HepG2 (cell line): ENCODE results near the gene TEX55. TPM values are rescaled to one million over a fixed set of nuclear protein-coding genes. Genes with fewer than 3 reads are reported as not detected.

ENCODE experiments used
- ATAC-seq: fragments of 200-7000 bp; cut with Tn5 transposase; 3 replicates; pipeline ENCODE4 v1.9.1; 2020; ENCODE audit warnings: mild to moderate bottlenecking, moderate library complexity
- BruUV-seq: library from RNA; stranded (reverse); fragments of 400-500 nt; replicated peaks from 2 replicates; lab custom pipeline; 2021; lab: Mats Ljungman, UMichigan
- CTCF ChIA-PET: fragments of 300-600 bp; formaldehyde crosslinking; extraction: SDS; loops from one replicate; lab custom pipeline; 2021; ENCODE audit warnings: low total read pairs, inconsistent platforms, low intra/inter-chr PET ratio; lab: Yijun Ruan, JAX
- POLR2A ChIA-PET: fragments of 350-600 bp; sonication (Branson Sonifier 250); formaldehyde crosslinking; loops from one replicate; lab custom pipeline; 2020; ENCODE audit warnings: antibody characterized with exemption, inconsistent platforms; lab: Yijun Ruan, JAX
- DNase-seq: peaks from one replicate; pipeline ENCODE4 v3.0.0-alpha.2; 2015; ENCODE audit warnings: low spot score
- FAIRE-seq: peaks from 3 replicates; lab custom pipeline; 2011; peaks lifted over from hg19 to GRCh38; lab: Jason Lieb, UNC
- H2AFZ ChIP-seq: one replicate; pipeline ENCODE4 v1.6.1; 2011; ENCODE audit warnings: low read length, inconsistent platforms
- H3K27ac ChIP-seq: fragments of 300-600 bp; 3 replicates; pipeline ENCODE4 v1.8.0; 2011; ENCODE audit warnings: mixed run types, mild to moderate bottlenecking, mixed read lengths, low read length, inconsistent platforms; ENCODE audit not compliant: insufficient read depth; ENCODE audit errors: extremely low read length
- H3K27me3 ChIP-seq, 2 experiments: fragments of 200-600 bp in 1 of 2; 2 replicates in 1 of 2; 3 replicates in 1 of 2; pipeline versions ENCODE4 v1.6.0 to v1.8.0; 2011; ENCODE audit warnings: low read length in 2 of 2, mild to moderate bottlenecking in 2 of 2, moderate library complexity in 2 of 2, inconsistent platforms in 1 of 2; ENCODE audit not compliant: insufficient read depth in 2 of 2, control insufficient read depth in 1 of 2
- H3K36me3 ChIP-seq, 2 experiments: fragments of 200-600 bp in 1 of 2; replicated peaks in 1 of 2; 2 replicates in 1 of 2; 3 replicates in 1 of 2; pipeline versions ENCODE4 v1.5.1 to v1.8.0; 2011; ENCODE audit warnings: low read length in 2 of 2, inconsistent platforms in 1 of 2; ENCODE audit not compliant: insufficient read depth in 2 of 2, control insufficient read depth in 1 of 2
- H3K4me1 ChIP-seq: 2 replicates; pipeline ENCODE4 v1.5.1; 2012; ENCODE audit warnings: low read length, inconsistent platforms; ENCODE audit not compliant: insufficient read depth
- H3K4me2 ChIP-seq: 2 replicates; pipeline ENCODE4 v1.6.0; 2011; ENCODE audit warnings: low read depth, low read length, inconsistent platforms
- H3K4me3 ChIP-seq, 3 experiments: fragments of 200-600 bp in 1 of 3; sonication (generic), shearing (Covaris generic) in 1 of 3; replicated peaks in 1 of 3; 2 replicates each; pipeline ENCODE4 v1.5.1; 2011 to 2016; ENCODE audit warnings: low read length in 3 of 3, inconsistent platforms in 2 of 3, low read depth in 2 of 3, mild to moderate bottlenecking in 2 of 3, control low read depth in 1 of 3, mixed read lengths in 1 of 3; ENCODE audit not compliant: insufficient read depth in 1 of 3
- H3K79me2 ChIP-seq: one replicate; pipeline ENCODE4 v1.6.1; 2011; ENCODE audit warnings: low read length, inconsistent platforms; ENCODE audit not compliant: insufficient read depth
- H3K9ac ChIP-seq: 2 replicates; pipeline ENCODE4 v1.6.0; 2011; ENCODE audit warnings: mild to moderate bottlenecking, low read depth, low read length, inconsistent platforms; ENCODE audit not compliant: insufficient read depth
- H3K9me3 ChIP-seq: 2 replicates; pipeline ENCODE4 v1.5.1; 2012; ENCODE audit warnings: mild to moderate bottlenecking, low read length
- H4K20me1 ChIP-seq: 2 replicates; pipeline ENCODE4 v1.6.0; 2011; ENCODE audit warnings: inconsistent platforms, mild to moderate bottlenecking, low read length, moderate library complexity; ENCODE audit not compliant: insufficient read depth
- AKNA ChIP-seq: sonication (generic); formaldehyde crosslinking; IDR thresholded peaks from 2 replicates; pipeline ENCODE4 v1.4.0; 2020; ENCODE audit warnings: missing genetic modification reagents, borderline replicate concordance
- KAT8 ChIP-seq: IDR thresholded peaks from 2 replicates; pipeline ENCODE4 v1.6.1; 2016; ENCODE audit warnings: missing genetic modification reagents, missing compliant biosample characterization
- MIER3 ChIP-seq: IDR thresholded peaks from 2 replicates; pipeline ENCODE4 v1.6.1; 2016; ENCODE audit warnings: missing compliant biosample characterization, borderline replicate concordance
- NKX3-1 ChIP-seq: sonication (generic); formaldehyde crosslinking; IDR thresholded peaks from 2 replicates; pipeline ENCODE4 v1.5.0; 2020; ENCODE audit warnings: missing genetic modification reagents
- TBL1XR1 ChIP-seq: fragments of 150-350 bp; IDR thresholded peaks from 2 replicates; pipeline ENCODE4 v1.6.1; 2014; ENCODE audit warnings: borderline replicate concordance, low read length; ENCODE audit not compliant: partially characterized antibody
- ZFP36L1 ChIP-seq: sonication (generic); formaldehyde crosslinking; IDR thresholded peaks from 2 replicates; pipeline ENCODE4 v1.8.0; 2022; ENCODE audit warnings: mild to moderate bottlenecking, missing genetic modification reagents, moderate library complexity
- ZNF138 ChIP-seq: sonication (generic); formaldehyde crosslinking; IDR thresholded peaks from 2 replicates; pipeline ENCODE4 v1.5.0; 2020; ENCODE audit warnings: mild to moderate bottlenecking, low read depth, missing genetic modification reagents
- ZNF274 ChIP-seq: sonication (generic); formaldehyde crosslinking; IDR thresholded peaks from 2 replicates; pipeline ENCODE4 v1.5.1; 2020; ENCODE audit warnings: mild to moderate bottlenecking, missing genetic modification reagents
- ZNF446 ChIP-seq: sonication (generic); formaldehyde crosslinking; IDR thresholded peaks from 2 replicates; pipeline ENCODE4 v1.5.0; 2020; ENCODE audit warnings: mild to moderate bottlenecking, missing genetic modification reagents
- ZNF562 ChIP-seq: sonication (generic); formaldehyde crosslinking; IDR thresholded peaks from 2 replicates; pipeline ENCODE4 v1.8.0; 2022; ENCODE audit warnings: missing genetic modification reagents, borderline replicate concordance
- ZNF672 ChIP-seq: sonication (generic); formaldehyde crosslinking; IDR thresholded peaks from 2 replicates; pipeline ENCODE4 v1.8.1; 2022; ENCODE audit warnings: missing genetic modification reagents
- ZNF746 ChIP-seq: sonication (generic); formaldehyde crosslinking; IDR thresholded peaks from 2 replicates; pipeline ENCODE4 v1.8.0; 2022; ENCODE audit warnings: mild to moderate bottlenecking, missing genetic modification reagents
- ZNF788 ChIP-seq: sonication (generic); formaldehyde crosslinking; IDR thresholded peaks from 2 replicates; pipeline ENCODE4 v1.5.0; 2020; ENCODE audit warnings: mild to moderate bottlenecking, missing genetic modification reagents, borderline replicate concordance
- WGBS: methylation state at CpG from one replicate; pipeline ENCODE4 v1.1.6; 2017; ENCODE audit warnings: low lambda C conversion rate; 5-methylcytosine and 5-hydroxymethylcytosine counted together
- in situ Hi-C: cut with HindIII; loops from 2 replicates; pipeline ENCODE4 v1.10.0; 2017; ENCODE audit warnings: low pct_unique_long_range_greater_than_20kb; ENCODE audit not compliant: extremely low pct_ligation_motif_present
- intact Hi-C: fragments of 100-400 bp; cut with micrococcal nuclease; formaldehyde crosslinking; loops from one replicate; pipeline ENCODE4 v1.10.0; 2022; ENCODE audit not compliant: unreplicated experiment
- polyA plus RNA-seq, 8 experiments: library from polyadenylated mRNA; depleted of rRNA in 3 of 8; stranded (reverse) in 7 of 8; unstranded in 1 of 8; fragments of >200 nt; fragmentation: Illumina TruSeq in 4 of 8; extraction: Trizol in 4 of 8; gene quantifications; 2 replicates each; pipeline versions ENCODE4 v1.2.1 to v1.2.3, GENCODE V29; 2011 to 2016; ENCODE audit warnings: low read depth in 4 of 8, missing spikeins in 1 of 8, mixed read lengths in 1 of 8; ENCODE audit not compliant: insufficient read depth in 1 of 8
- total RNA-seq, 5 experiments: library from RNA; depleted of rRNA; stranded (reverse); fragments of >200 nt; fragmentation: Illumina TruSeq; extraction: Trizol; gene quantifications; 2 replicates each; pipeline ENCODE4 v1.2.3, GENCODE V29; 2016; ENCODE audit warnings: low read depth in 1 of 5
- TF ChIP-seq, protein P1 (sequence below): sonication (generic); formaldehyde crosslinking; IDR thresholded peaks from 2 replicates; pipeline ENCODE4 v1.8.1; 2022; ENCODE audit warnings: mild to moderate bottlenecking, missing genetic modification reagents

TEX55 gene
- total and polyA plus RNA-seq, 2 of the 13 experiments (the other 11 are each of a cell fraction or from before 2014, with no cell fraction given) = not detected

DNA sequence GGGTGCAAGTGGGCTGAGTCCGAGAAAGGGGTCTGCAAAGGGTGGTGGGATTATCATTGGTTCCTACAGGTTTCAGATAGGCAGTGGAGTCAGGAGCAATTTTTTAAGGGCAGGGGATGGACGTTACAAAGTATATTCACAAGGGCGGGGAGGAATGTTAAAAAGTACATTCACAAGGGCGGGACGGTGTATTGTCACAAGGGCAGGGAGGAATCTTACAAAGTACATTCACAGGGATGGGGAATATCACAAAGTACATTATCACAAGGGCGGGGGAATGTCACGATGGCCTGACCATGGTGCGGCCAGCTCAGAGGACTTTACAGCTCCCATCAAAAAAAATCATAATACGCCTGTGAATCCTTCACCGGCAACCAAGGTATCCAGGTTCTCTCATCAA, 20.6 kb upstream of the TEX55 start:
- H3K9me3 ChIP-seq = peaks cover 3% of the 10 kb centered on the region; the same call in 1 of the 2 replicates
- H3K4me1 ChIP-seq = peaks cover 4% of the 10 kb centered on the region
- WGBS = 55% methylated on average over 10 of the region's 10 CpGs
- BruUV-seq = no TSS peak
- H3K27me3 ChIP-seq = no peaks in the 10 kb centered on the region
- ATAC-seq (no peak), DNase-seq (no peak), FAIRE-seq (no peak)
- H2AFZ ChIP-seq = no peak overlapping the region
- ChIA-PET POLR2A (no interaction called here), CTCF (no interaction called here)
- in situ Hi-C loops = loop anchor here (25.0 kb wide), 1 partner anchor 562 kb away; the partner anchor contains the start of gene COX17
- H3K79me2 ChIP-seq = no peaks in the 10 kb centered on the region
- H3K9ac ChIP-seq = no peak overlapping the region
- TF ChIP-seq ZNF562 (CRISPR knock-in tag) = no peak
- no peak for TF ChIP-seq ZFP36L1 (CRISPR knock-in tag)
- TF ChIP-seq ZNF446 (CRISPR knock-in tag) = no peak
- no peak for TF ChIP-seq ZNF672 (CRISPR knock-in tag)
- TF ChIP-seq KAT8 (CRISPR knock-in tag) = no peak
- TF ChIP-seq ZNF274 (CRISPR knock-in tag) = no peak
- TF ChIP-seq NKX3-1 (CRISPR knock-in tag) = no peak
- no peak for TF ChIP-seq TBL1XR1
- TF ChIP-seq, protein P1, sequence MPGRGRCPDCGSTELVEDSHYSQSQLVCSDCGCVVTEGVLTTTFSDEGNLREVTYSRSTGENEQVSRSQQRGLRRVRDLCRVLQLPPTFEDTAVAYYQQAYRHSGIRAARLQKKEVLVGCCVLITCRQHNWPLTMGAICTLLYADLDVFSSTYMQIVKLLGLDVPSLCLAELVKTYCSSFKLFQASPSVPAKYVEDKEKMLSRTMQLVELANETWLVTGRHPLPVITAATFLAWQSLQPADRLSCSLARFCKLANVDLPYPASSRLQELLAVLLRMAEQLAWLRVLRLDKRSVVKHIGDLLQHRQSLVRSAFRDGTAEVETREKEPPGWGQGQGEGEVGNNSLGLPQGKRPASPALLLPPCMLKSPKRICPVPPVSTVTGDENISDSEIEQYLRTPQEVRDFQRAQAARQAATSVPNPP (CRISPR knock-in tag) = no peak
- no peak for TF ChIP-seq AKNA (CRISPR knock-in tag)
- TF ChIP-seq ZNF746 (CRISPR knock-in tag) = no peak
- TF ChIP-seq ZNF138 (CRISPR knock-in tag) = no peak
- no peak for TF ChIP-seq MIER3 (CRISPR knock-in tag)
- TF ChIP-seq ZNF788 (CRISPR knock-in tag) = no peak
- H4K20me1 ChIP-seq = no peaks in the 10 kb centered on the region
- intact Hi-C loops = no loop called here
- H3K4me2 ChIP-seq = no peak overlapping the region
- no peak overlapping the region for H3K27ac ChIP-seq
- no peak overlapping the region for H3K4me3 ChIP-seq
- no peaks in the 10 kb centered on the region for H3K36me3 ChIP-seq
